K562 (cell line): ENCODE data around the gene SMIM35. TPM values are rescaled to one million over a fixed set of nuclear protein-coding genes. Genes with fewer than 3 reads are reported as not detected.
A peak's percentile ranks its signal among the peaks of the same experiment; 100 is the strongest.

ENCODE experiments used
- ATAC-seq: fragments of 200-7000 bp; cut with Tn5 transposase; 3 replicates; pipeline ENCODE4 v1.9.1; 2020; ENCODE audit warnings: moderate library complexity
- BruUV-seq: library from RNA; stranded (reverse); fragments of 400-500 nt; replicated peaks from 2 replicates; lab custom pipeline; 2021; lab: Mats Ljungman, UMichigan
- CTCF ChIA-PET: fragments of 300-600 bp; formaldehyde crosslinking; extraction: SDS; loops from one replicate; lab custom pipeline; 2021; ENCODE audit warnings: low intra/inter-chr PET ratio; lab: Yijun Ruan, JAX
- POLR2A ChIA-PET: fragments of 300-600, 350-650 bp; sonication (Branson Sonifier 250); formaldehyde crosslinking; extraction: SDS; loops from one replicate; lab custom pipeline; 2021; ENCODE audit warnings: antibody characterized with exemption, inconsistent platforms; lab: Yijun Ruan, JAX
- DNase-seq, 4 experiments: peaks; one replicate each; pipeline versions ENCODE4 v3.0.0 to v3.0.0-alpha.2; 2011 to 2018; ENCODE audit warnings: low spot score in 3 of 4, mixed read lengths in 3 of 4; ENCODE audit errors: extremely low read depth in 1 of 4
- FAIRE-seq: peaks from 2 replicates; lab custom pipeline; 2011; peaks lifted over from hg19 to GRCh38; lab: Jason Lieb, UNC
- H2AFZ ChIP-seq: 2 replicates; pipeline ENCODE4 v1.6.0; 2011; ENCODE audit warnings: low read depth, low read length, control low read depth, inconsistent platforms
- H3K27ac ChIP-seq: fragments of 200-600 bp; 3 replicates; pipeline ENCODE4 v1.8.0; 2011; ENCODE audit warnings: low read depth, mild to moderate bottlenecking, control low read depth, inconsistent platforms, low read length, moderate library complexity, mixed read lengths; ENCODE audit errors: extremely low read depth
- H3K27me3 ChIP-seq, 2 experiments: fragments of 300-600 bp in 1 of 2; 2 replicates in 1 of 2; 3 replicates in 1 of 2; pipeline versions ENCODE4 v1.6.0 to v1.8.0; 2011; ENCODE audit warnings: inconsistent platforms in 2 of 2, low read length in 2 of 2, mild to moderate bottlenecking in 1 of 2, mixed read lengths in 1 of 2, moderate library complexity in 1 of 2; ENCODE audit not compliant: control insufficient read depth in 2 of 2, insufficient read depth in 2 of 2
- H3K36me3 ChIP-seq: fragments of 300-600 bp; 3 replicates; pipeline ENCODE4 v1.8.0; 2011; ENCODE audit warnings: mild to moderate bottlenecking, low read length, inconsistent platforms; ENCODE audit not compliant: control insufficient read depth, insufficient read depth
- H3K4me1 ChIP-seq, 2 experiments: fragments of 200-600 bp in 1 of 2; replicated peaks in 1 of 2; 2 replicates in 1 of 2; 3 replicates in 1 of 2; pipeline versions ENCODE4 v1.5.1 to v1.8.0; 2011; ENCODE audit warnings: inconsistent platforms in 2 of 2, low read length in 2 of 2, mild to moderate bottlenecking in 1 of 2, mixed read lengths in 1 of 2, moderate library complexity in 1 of 2; ENCODE audit not compliant: control insufficient read depth in 2 of 2, insufficient read depth in 2 of 2
- H3K4me2 ChIP-seq: 2 replicates; pipeline ENCODE4 v1.6.1; 2011; ENCODE audit warnings: low read length, control low read depth, inconsistent platforms, mixed read lengths; ENCODE audit not compliant: insufficient read depth
- H3K4me3 ChIP-seq: fragments of 200-600 bp; sonication (generic), shearing (Covaris generic); 2 replicates; pipeline ENCODE4 v1.5.1; 2016; ENCODE audit warnings: control low read depth, inconsistent platforms
- H3K79me2 ChIP-seq: fragments of 200-600 bp; 3 replicates; pipeline ENCODE4 v1.8.0; 2011; ENCODE audit warnings: low read length, inconsistent platforms; ENCODE audit not compliant: control insufficient read depth, insufficient read depth
- H3K9ac ChIP-seq, 2 experiments: 2 replicates each; pipeline versions ENCODE4 v1.6.0 to v1.6.1; 2011; ENCODE audit warnings: low read depth in 2 of 2, low read length in 2 of 2, control low read depth in 1 of 2, inconsistent platforms in 1 of 2, mild to moderate bottlenecking in 1 of 2, mixed read lengths in 1 of 2; ENCODE audit not compliant: insufficient read depth in 1 of 2
- H3K9me1 ChIP-seq: one replicate; pipeline ENCODE4 v1.6.0; 2011; ENCODE audit warnings: inconsistent platforms, mild to moderate bottlenecking, low read length, moderate library complexity; ENCODE audit not compliant: control insufficient read depth, insufficient read depth
- H3K9me3 ChIP-seq: replicated peaks from 2 replicates; pipeline ENCODE4 v1.5.1; 2011; ENCODE audit warnings: low read depth, low read length, inconsistent platforms; ENCODE audit not compliant: control insufficient read depth, insufficient read depth
- H4K20me1 ChIP-seq: replicated peaks from 2 replicates; pipeline ENCODE4 v1.6.1; 2011; ENCODE audit warnings: low read length, inconsistent platforms, mixed read lengths; ENCODE audit not compliant: control insufficient read depth, insufficient read depth
- BCOR ChIP-seq: fragments of 450-650 bp; IDR thresholded peaks from 2 replicates; pipeline ENCODE4 v1.6.1; 2016
- E2F3 ChIP-seq: fragments of 250-450 bp; sonication (Bioruptor Pico); IDR thresholded peaks from 2 replicates; pipeline ENCODE4 v1.4.0; 2020; ENCODE audit warnings: mild to moderate bottlenecking
- ETV5 ChIP-seq: sonication (generic); formaldehyde crosslinking; IDR thresholded peaks from 2 replicates; pipeline ENCODE4 v1.4.0; 2020; ENCODE audit warnings: low read depth, mild to moderate bottlenecking, missing genetic modification reagents
- EWSR1 ChIP-seq: fragments of 450-650 bp; IDR thresholded peaks from 2 replicates; pipeline ENCODE4 v1.6.1; 2018; ENCODE audit warnings: borderline replicate concordance, mild to moderate bottlenecking, low read depth, moderate library complexity; ENCODE audit not compliant: partially characterized antibody
- FOXA3 ChIP-seq, 2 experiments: fragments of 450-650 bp in 1 of 2; sonication (generic) in 1 of 2; formaldehyde crosslinking; IDR thresholded peaks in 1 of 2; conservative IDR thresholded peaks in 1 of 2; 2 replicates each; pipeline versions ENCODE4 v1.4.0 to v1.8.0; 2020 to 2022; ENCODE audit warnings: mild to moderate bottlenecking in 2 of 2, missing genetic modification reagents in 1 of 2
- HDGF ChIP-seq: fragments of 450-650 bp; IDR thresholded peaks from 2 replicates; pipeline ENCODE4 v1.6.1; 2016
- MED1 ChIP-seq: sonication (generic); formaldehyde crosslinking; IDR thresholded peaks from 2 replicates; pipeline ENCODE4 v1.8.1; 2023; ENCODE audit warnings: missing genetic modification reagents, borderline replicate concordance
- MTF1 ChIP-seq: fragments of 250-450 bp; sonication (Bioruptor Pico); IDR thresholded peaks from 2 replicates; pipeline ENCODE4 v1.9.0; 2021; ENCODE audit warnings: moderate library complexity, mild to moderate bottlenecking, inconsistent platforms, borderline replicate concordance
- NFE2L1 ChIP-seq: fragments of 450-650 bp; IDR thresholded peaks from 2 replicates; pipeline ENCODE4 v1.6.1; 2016; ENCODE audit warnings: missing genetic modification characterization, low read depth, mild to moderate bottlenecking, missing compliant biosample characterization, moderate library complexity, borderline replicate concordance
- NR1H2 ChIP-seq: sonication (generic); formaldehyde crosslinking; IDR thresholded peaks from 2 replicates; pipeline ENCODE4 v1.4.0; 2020; ENCODE audit warnings: mild to moderate bottlenecking, missing genetic modification reagents
- PHF20 ChIP-seq: fragments of 450-650 bp; IDR thresholded peaks from 2 replicates; pipeline ENCODE4 v1.6.1; 2018; ENCODE audit not compliant: partially characterized antibody
- RBFOX2 ChIP-seq: fragments of 200-400 bp; formaldehyde crosslinking; IDR thresholded peaks from 2 replicates; pipeline ENCODE4 v1.6.1; 2017; ENCODE audit warnings: low read depth, mild to moderate bottlenecking, low read length, moderate library complexity
- RCOR1 ChIP-seq, 2 experiments: IDR thresholded peaks; 2 replicates each; pipeline ENCODE4 v1.6.1; 2012; ENCODE audit warnings: low read depth in 2 of 2, low read length in 2 of 2, borderline replicate concordance in 1 of 2, improper control_type of control experiment in 1 of 2
- TCFL5 ChIP-seq: fragments of 250-450 bp; sonication (Bioruptor Pico); conservative IDR thresholded peaks from 2 replicates; pipeline ENCODE4 v1.6.1; 2021; ENCODE audit warnings: mild to moderate bottlenecking, moderate library complexity, matching md5 sums
- TEAD1 ChIP-seq, 2 experiments: fragments of 450-650 bp in 1 of 2; sonication (generic) in 1 of 2; formaldehyde crosslinking; IDR thresholded peaks; 2 replicates each; pipeline versions ENCODE4 v1.4.0 to v1.8.0; 2020 to 2022; ENCODE audit warnings: mild to moderate bottlenecking in 2 of 2, missing genetic modification reagents in 1 of 2
- ZBTB1 ChIP-seq: sonication (generic); formaldehyde crosslinking; IDR thresholded peaks from 2 replicates; pipeline ENCODE4 v1.8.1; 2023; ENCODE audit warnings: missing genetic modification reagents, low read depth, mild to moderate bottlenecking, borderline replicate concordance
- ZNF174 ChIP-seq: fragments of 250-450 bp; sonication (Bioruptor Pico); IDR thresholded peaks from 2 replicates; pipeline ENCODE4 v1.4.0; 2020; ENCODE audit warnings: mild to moderate bottlenecking
- ZNF175 ChIP-seq: fragments of 200-800 bp; sonication (Bioruptor generic); IDR thresholded peaks from 2 replicates; pipeline ENCODE4 v1.6.1; 2016; ENCODE audit warnings: low read depth, mild to moderate bottlenecking, missing genetic modification characterization, missing compliant biosample characterization
- WGBS: fragments of 100-300 bp; shearing (Covaris generic); methylation state at CpG from one replicate; pipeline ENCODE4 v1.1.6; 2016; ENCODE audit warnings: low coverage, mixed read lengths; ENCODE audit not compliant: insufficient coverage; ENCODE audit errors: missing lambda C conversion rate; 5-methylcytosine and 5-hydroxymethylcytosine counted together
- in situ Hi-C: fragments of 300-500 bp; cut with MboI; formaldehyde crosslinking; loops from 4 replicates; pipeline ENCODE4 v1.15.0; 2018; ENCODE audit warnings: inconsistent platforms, mixed read lengths
- intact Hi-C: fragments of 100-400 bp; cut with micrococcal nuclease; formaldehyde crosslinking; loops from 2 replicates; pipeline ENCODE4 v1.14.2; 2022
- polyA plus RNA-seq, 8 experiments: library from polyadenylated mRNA; depleted of rRNA in 4 of 8; stranded (reverse) in 5 of 8; unstranded in 3 of 8; fragments of >200 nt; fragmentation: Nextera tagmentation in 2 of 8; fragmentation: Illumina TruSeq in 1 of 8; extraction: Ambion mirVana in 2 of 8; extraction: Trizol in 1 of 8; gene quantifications; 2 replicates each; pipeline versions ENCODE4 v1.2.1 to v1.2.3, GENCODE V29; 2011 to 2014; ENCODE audit warnings: inconsistent platforms in 1 of 8, missing spikeins in 1 of 8
- total RNA-seq, 7 experiments: library from RNA; depleted of rRNA in 6 of 7; stranded (reverse); fragments of >200 nt in 6 of 7; fragmentation: Illumina TruSeq in 2 of 7; extraction: Trizol in 2 of 7; gene quantifications; 2 replicates each; pipeline versions ENCODE4 v1.2.1 to v1.2.3, GENCODE V29; 2011 to 2021; ENCODE audit warnings: low replicate concordance in 1 of 7
- TF ChIP-seq, protein P1 (sequence below): fragments of 250-450 bp; sonication (Bioruptor Pico); IDR thresholded peaks from 2 replicates; pipeline ENCODE4 v1.5.0; 2021; ENCODE audit warnings: mild to moderate bottlenecking, moderate library complexity
- TF ChIP-seq, protein P2 (sequence below): IDR thresholded peaks from 2 replicates; pipeline ENCODE4 v1.6.1; 2011; ENCODE audit not compliant: insufficient read length; ENCODE audit errors: extremely low read depth

The SMIM35 gene
- total and polyA plus RNA-seq, 9 of the 15 experiments (the other 6 are each of a cell fraction or from before 2014, with no cell fraction given), result 0.03 TPM; not detected in 7

DNA sequence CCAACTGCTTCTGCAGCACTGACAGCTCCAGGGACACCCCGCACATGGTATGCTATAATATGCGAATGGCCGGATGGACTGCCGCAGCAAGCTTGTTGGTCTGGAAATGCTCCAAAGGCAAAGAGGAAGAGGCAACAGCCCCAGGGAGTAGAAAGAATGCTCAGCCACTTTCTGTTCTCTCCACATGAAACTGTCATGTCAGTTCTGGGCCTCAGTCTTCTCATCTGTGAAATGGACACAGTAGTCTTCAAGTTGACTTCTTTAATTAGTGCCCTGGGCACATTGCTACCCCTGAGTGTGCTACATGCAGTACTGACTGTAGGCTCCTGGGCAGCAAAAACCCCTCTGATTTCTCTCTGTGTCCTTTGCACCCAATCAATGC, 80.6 kb downstream of the SMIM35 start:
- Histone ChIP-seq H3K9me1 (no peaks in the 10 kb centered on the region), H3K79me2 (no peaks in the 10 kb centered on the region), H3K4me3 (no peak overlapping the region), H4K20me1 (no peaks in the 10 kb centered on the region), H2AFZ (no peak overlapping the region), H3K27me3 (no peaks in the 10 kb centered on the region), H3K4me1 (peaks cover 67 to 90% of the 10 kb centered on the region in 2 experiments), H3K27ac (no peak overlapping the region), H3K4me2 (no peak overlapping the region), H3K9ac (no peak overlapping the region), H3K36me3 (no peaks in the 10 kb centered on the region; the same call in 2 of the 3 replicates), H3K9me3 (no peaks in the 10 kb centered on the region; the same call in 1 of the 2 replicates)
- no peak for DNase-seq
- ChIA-PET POLR2A (interaction anchor here (0.9 kb wide), 1 partner anchor 17 kb away, joined by 3 read pairs; no protein-coding TSS in a partner anchor), CTCF (no interaction called here)
- ATAC-seq, result no peak
- 100% methylated on average over 4 of the region's 4 CpGs for WGBS
- no TSS peak for BruUV-seq
- in situ Hi-C loops (no loop called here), intact Hi-C loops (no loop called here)
- no peak for FAIRE-seq
- TF ChIP-seq RBFOX2, result no peak
- TF ChIP-seq E2F3 (CRISPR knock-in tag), result no peak
- TF ChIP-seq, protein P1, sequence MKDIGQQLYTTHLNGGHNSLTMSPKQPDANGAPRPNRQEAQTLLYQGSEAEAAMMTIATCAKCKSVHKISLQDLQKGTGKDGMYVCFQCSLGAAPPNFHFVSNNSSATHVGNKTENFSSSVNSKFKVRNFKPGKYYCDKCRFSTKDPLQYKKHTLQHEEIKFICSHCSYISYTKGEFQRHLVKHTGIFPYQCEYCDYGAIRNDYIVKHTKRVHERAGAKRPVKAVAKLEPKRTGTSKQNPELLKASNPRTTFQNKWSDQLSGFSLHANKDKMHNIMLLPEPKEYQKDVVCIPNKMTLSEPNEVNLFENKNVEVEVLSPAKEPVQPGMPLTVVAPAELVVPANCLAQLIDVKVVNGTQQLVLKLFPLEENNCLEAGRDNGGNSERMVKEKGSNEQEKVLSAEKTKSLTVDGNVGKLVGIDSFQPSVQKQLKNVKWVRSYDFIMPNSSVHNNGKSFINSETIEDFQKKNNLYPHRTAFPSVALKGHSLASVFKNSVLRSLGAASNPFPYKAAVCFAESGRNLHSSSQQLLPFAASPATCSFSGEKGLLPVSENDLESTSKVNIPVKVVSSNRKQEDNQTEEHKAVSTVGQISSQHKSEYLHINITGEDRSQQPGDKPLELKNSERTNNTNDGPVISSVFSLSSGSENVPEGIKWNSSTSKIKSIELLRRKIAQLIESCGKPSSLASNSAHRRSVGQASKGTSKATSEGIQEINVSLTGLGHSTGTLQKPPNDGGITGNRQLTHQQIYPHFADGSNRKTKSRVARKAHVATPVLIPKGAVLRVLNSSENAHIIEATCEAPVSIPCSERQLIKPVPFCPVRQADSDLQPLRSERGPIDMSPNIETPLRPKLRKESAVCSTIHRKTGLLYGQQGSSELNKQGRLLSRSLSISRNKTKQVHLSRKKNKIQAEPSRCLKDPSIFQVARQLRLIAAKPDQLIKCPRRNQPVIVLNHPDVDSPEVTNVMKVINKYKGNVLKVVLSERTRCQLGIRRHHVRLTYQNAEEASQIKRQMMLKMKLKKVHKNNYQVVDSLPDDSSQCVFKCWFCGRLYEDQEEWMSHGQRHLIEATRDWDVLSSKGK, result no peak
- TF ChIP-seq HDGF, result no peak
- TF ChIP-seq ZBTB1 (CRISPR knock-in tag), result no peak
- TF ChIP-seq ZNF174, result no peak
- no peak for TF ChIP-seq TCFL5 (CRISPR knock-in tag)
- no peak for TF ChIP-seq EWSR1
- no peak for TF ChIP-seq MTF1 (CRISPR knock-in tag)
- TF ChIP-seq NR1H2 (CRISPR knock-in tag), result no peak
- TF ChIP-seq MED1 (CRISPR knock-in tag), result no peak
- TF ChIP-seq PHF20, result peak; percentile 71
- peak; percentile 99 for TF ChIP-seq BCOR
- no peak for TF ChIP-seq ETV5 (CRISPR knock-in tag)
- TF ChIP-seq RCOR1 (IDR thresholded peaks at IDR 0.05; ENCODE audit: borderline replicate concordance in 1 of 2, low read depth in 2 of 2, low read length in 2 of 2), result peak; percentile 33 to 88; a peak in 3 of 4 replicates
- TF ChIP-seq ZNF175 (CRISPR knock-in tag), result no peak
- TF ChIP-seq FOXA3 (CRISPR knock-in tag; conservative IDR thresholded peaks at IDR 0.05 in 1 of 2, IDR thresholded peaks at IDR 0.05 in 1 of 2), result no peak
- no peak for TF ChIP-seq TEAD1 (CRISPR knock-in tag; IDR thresholded peaks at IDR 0.05)
- TF ChIP-seq, protein P2, sequence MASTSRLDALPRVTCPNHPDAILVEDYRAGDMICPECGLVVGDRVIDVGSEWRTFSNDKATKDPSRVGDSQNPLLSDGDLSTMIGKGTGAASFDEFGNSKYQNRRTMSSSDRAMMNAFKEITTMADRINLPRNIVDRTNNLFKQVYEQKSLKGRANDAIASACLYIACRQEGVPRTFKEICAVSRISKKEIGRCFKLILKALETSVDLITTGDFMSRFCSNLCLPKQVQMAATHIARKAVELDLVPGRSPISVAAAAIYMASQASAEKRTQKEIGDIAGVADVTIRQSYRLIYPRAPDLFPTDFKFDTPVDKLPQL, result no peak
- no peak for TF ChIP-seq NFE2L1
